Activated naive CD4-positive, alpha-beta T cell treated with anti-CD3 and anti-CD28 coated beads for 36 hours (primary cell): Measurements from ENCODE around the gene RAB7B. TPM values are rescaled to one million over a fixed set of nuclear protein-coding genes. Genes with fewer than 3 reads are reported as not detected.

Experiments used
- CTCF ChIA-PET: fragments of 350-600 bp; sonication (Branson Sonifier 250); formaldehyde crosslinking; loops from one replicate; lab custom pipeline; 2021; ENCODE audit warnings: antibody characterized with exemption; lab: Charles Lee
- DNase-seq: peaks from one replicate; pipeline ENCODE4 v3.0.0-alpha.2; 2020
- H3K27ac Mint-ChIP-seq: one replicate; pipeline ENCODE4 v1.8.0; 2021; ENCODE audit warnings: mild to moderate bottlenecking, mixed read lengths
- H3K27me3 Mint-ChIP-seq: one replicate; pipeline ENCODE4 v1.8.0; 2021; ENCODE audit warnings: low read depth, mixed read lengths
- H3K36me3 Mint-ChIP-seq: one replicate; pipeline ENCODE4 v1.8.0; 2021; ENCODE audit warnings: low read depth, mixed read lengths
- H3K4me1 Mint-ChIP-seq: one replicate; pipeline ENCODE4 v1.8.0; 2021; ENCODE audit warnings: low read depth, mixed read lengths
- H3K4me3 Mint-ChIP-seq: one replicate; pipeline ENCODE4 v1.8.0; 2021; ENCODE audit warnings: mild to moderate bottlenecking, moderate library complexity, mixed read lengths
- H3K9me3 Mint-ChIP-seq: one replicate; pipeline ENCODE4 v1.8.0; 2021; ENCODE audit warnings: mixed read lengths
- intact Hi-C: fragments of 100-400 bp; cut with micrococcal nuclease; formaldehyde crosslinking; loops from one replicate; pipeline ENCODE4 v1.15.1; 2023
- total RNA-seq, 2 experiments: library from RNA; stranded (reverse); gene quantifications; one replicate each; pipeline ENCODE4 v1.2.3, GENCODE V29; 2021

RAB7B gene
- total RNA-seq, 2 experiments from 2014 or later, result not detected

DNA sequence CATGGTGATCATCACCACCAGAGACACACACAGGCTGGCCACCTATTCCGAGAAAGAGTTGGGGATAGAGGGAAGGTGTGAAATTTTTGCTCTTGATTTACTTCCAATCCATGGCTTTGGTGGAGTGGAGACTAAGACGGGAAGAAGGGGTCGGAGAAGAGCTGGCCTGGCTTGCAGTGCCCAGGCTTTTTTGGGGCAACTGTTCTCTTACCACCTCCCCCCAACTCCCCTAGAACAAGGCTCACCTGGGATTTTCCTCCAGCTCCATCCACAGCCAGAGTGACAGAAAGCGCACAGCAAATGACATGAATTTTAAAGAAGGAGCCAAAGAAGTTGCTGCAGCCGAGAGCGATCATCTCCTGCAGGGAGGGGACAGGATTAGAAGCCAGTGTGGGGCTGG, 75.9 kb downstream of the RAB7B start:
- Mint-ChIP-seq H3K36me3 (no peaks in the 10 kb centered on the region), H3K27me3 (no peaks in the 10 kb centered on the region), H3K9me3 (no peaks in the 10 kb centered on the region), H3K4me1 (no peaks in the 10 kb centered on the region), H3K27ac (no peak overlapping the region), H3K4me3 (no peak overlapping the region)
- intact Hi-C loops, result no loop called here
- no peak for DNase-seq
- CTCF ChIA-PET, result interaction anchor here (1.4 kb wide), 1 partner anchor 8 kb away, joined by 3 read pairs; no protein-coding TSS in a partner anchor

Other genes starting within 250 kb of the RAB7B start
- 10 to 100 TPM; 25.0 TPM for gene RAB29, start 227.9 kb downstream of the RAB7B start, total RNA-seq
- 10 to 100 TPM; 32.1 to 33.9 TPM for gene SLC41A1, start 190.2 kb downstream of the RAB7B start, total RNA-seq
- under 1 TPM; 0.59 to 0.62 TPM for gene PM20D1, start 153.3 kb downstream of the RAB7B start, total RNA-seq
- gene SLC26A9, start 59.9 kb downstream of the RAB7B start, total RNA-seq, result not detected
- gene CTSE, start 20.5 kb upstream of the RAB7B start, total RNA-seq, result not detected
- not detected for gene RHEX, start 49.8 kb upstream of the RAB7B start, total RNA-seq
- not detected for gene AVPR1B, start 114.0 kb upstream of the RAB7B start, total RNA-seq
- 10 to 100 TPM; 55.1 to 56.0 TPM for gene FAM72A, start 199.4 kb upstream of the RAB7B start, total RNA-seq
- 10 to 100 TPM; 42.4 to 47.8 TPM for gene SRGAP2, start 200.1 kb upstream of the RAB7B start, total RNA-seq